ENCODE results near the gene MRPL30. TPM values are rescaled to one million over a fixed set of nuclear protein-coding genes. Genes with fewer than 3 reads are reported as not detected.
"Not testable (repeated sequence)": the region's sequence is repeated elsewhere in the genome, so short reads cannot be mapped to it uniquely, and the experiment has no call there.

Gene MRPL30
- polyA plus RNA-seq, 3 donors: 46.5 to 53.0 (median 50.4) TPM

GRCh38 chr2:99159594-99159993 lies 21.4 kb upstream of the MRPL30 start:
- no peak for DNase-seq (ENCODE audit: extremely low read depth in 1 of 11, low read depth in 9 of 11, low spot score in 4 of 11)

- no peak for DNase-seq (ENCODE audit: extremely low read depth in 1 of 11, low read depth in 9 of 11, low spot score in 4 of 11)
Observed at GRCh38 chr2:99166218-99166617, 14.8 kb upstream of the MRPL30 start.

- DNase-seq (ENCODE audit: extremely low read depth in 1 of 11, low read depth in 9 of 11, low spot score in 4 of 11): no peak
Observed at GRCh38 chr2:99169534-99169933, 11.4 kb upstream of the MRPL30 start.

GRCh38 chr2:99171377-99172140 lies 9.4 kb upstream of the MRPL30 start:
- DNase-seq (ENCODE audit: extremely low read depth in 1 of 11, low read depth in 9 of 11, low spot score in 4 of 11): no peak

- DNase-seq (ENCODE audit: extremely low read depth in 1 of 11, low read depth in 9 of 11, low spot score in 4 of 11): peak in 1 of 11 donors; percentile 3
Observed at GRCh38 chr2:99181624-99182000, 628 bp downstream of the MRPL30 start.

- DNase-seq (ENCODE audit: extremely low read depth in 1 of 11, low read depth in 9 of 11, low spot score in 4 of 11): no peak
Observed at GRCh38 chr2:99183025-99183424, 2.0 kb downstream of the MRPL30 start.

GRCh38 chr2:99184811-99185210 lies 3.8 kb downstream of the MRPL30 start:
- no peak for DNase-seq (ENCODE audit: extremely low read depth in 1 of 11, low read depth in 9 of 11, low spot score in 4 of 11)

GRCh38 chr2:99187011-99187410 lies 6.0 kb downstream of the MRPL30 start:
- DNase-seq (ENCODE audit: extremely low read depth in 1 of 11, low read depth in 9 of 11, low spot score in 4 of 11): no peak

GRCh38 chr2:99188357-99188756 lies 7.4 kb downstream of the MRPL30 start:
- DNase-seq (ENCODE audit: extremely low read depth in 1 of 11, low read depth in 9 of 11, low spot score in 4 of 11): no peak

GRCh38 chr2:99190548-99190947 lies 9.6 kb downstream of the MRPL30 start:
- DNase-seq (ENCODE audit: extremely low read depth in 1 of 11, low read depth in 9 of 11, low spot score in 4 of 11): no peak

- DNase-seq (ENCODE audit: extremely low read depth in 1 of 11, low read depth in 9 of 11, low spot score in 4 of 11): not testable (repeated sequence)
Observed at GRCh38 chr2:99192364-99192763, 11.4 kb downstream of the MRPL30 start.

- DNase-seq (ENCODE audit: extremely low read depth in 1 of 11, low read depth in 9 of 11, low spot score in 4 of 11): no peak
Observed at GRCh38 chr2:99198103-99198841, 17.3 kb downstream of the MRPL30 start.

- DNase-seq (ENCODE audit: extremely low read depth in 1 of 11, low read depth in 9 of 11, low spot score in 4 of 11): no peak
Observed at GRCh38 chr2:99200076-99200800, 19.3 kb downstream of the MRPL30 start.

GRCh38 chr2:99201959-99202678 lies 21.1 kb downstream of the MRPL30 start:
- DNase-seq (ENCODE audit: extremely low read depth in 1 of 11, low read depth in 9 of 11, low spot score in 4 of 11): no peak

GRCh38 chr2:99205491-99205890 lies 24.5 kb downstream of the MRPL30 start:
- no peak for DNase-seq (ENCODE audit: extremely low read depth in 1 of 11, low read depth in 9 of 11, low spot score in 4 of 11)

- DNase-seq (ENCODE audit: extremely low read depth in 1 of 11, low read depth in 9 of 11, low spot score in 4 of 11): no peak
Observed at GRCh38 chr2:99216096-99216495, 35.1 kb downstream of the MRPL30 start.

- no peak for DNase-seq (ENCODE audit: extremely low read depth in 1 of 11, low read depth in 9 of 11, low spot score in 4 of 11)
Observed at GRCh38 chr2:99217929-99218501, 37.0 kb downstream of the MRPL30 start.

GRCh38 chr2:99233177-99233576 lies 52.2 kb downstream of the MRPL30 start:
- not testable (repeated sequence) for DNase-seq (ENCODE audit: extremely low read depth in 1 of 11, low read depth in 9 of 11, low spot score in 4 of 11)

- no peak for DNase-seq (ENCODE audit: extremely low read depth in 1 of 11, low read depth in 9 of 11, low spot score in 4 of 11)
Observed at GRCh38 chr2:99238599-99238998, 57.6 kb downstream of the MRPL30 start.
